ENCODE measurements around the gene NRARP. TPM values are rescaled to one million over a fixed set of nuclear protein-coding genes. Genes with fewer than 3 reads are reported as not detected.

NRARP gene
- total and polyA plus RNA-seq, 2 of the 13 experiments (the other 11 are each of a cell fraction or from before 2014, with no cell fraction given), result 0.22 to 0.46 TPM

DNA sequence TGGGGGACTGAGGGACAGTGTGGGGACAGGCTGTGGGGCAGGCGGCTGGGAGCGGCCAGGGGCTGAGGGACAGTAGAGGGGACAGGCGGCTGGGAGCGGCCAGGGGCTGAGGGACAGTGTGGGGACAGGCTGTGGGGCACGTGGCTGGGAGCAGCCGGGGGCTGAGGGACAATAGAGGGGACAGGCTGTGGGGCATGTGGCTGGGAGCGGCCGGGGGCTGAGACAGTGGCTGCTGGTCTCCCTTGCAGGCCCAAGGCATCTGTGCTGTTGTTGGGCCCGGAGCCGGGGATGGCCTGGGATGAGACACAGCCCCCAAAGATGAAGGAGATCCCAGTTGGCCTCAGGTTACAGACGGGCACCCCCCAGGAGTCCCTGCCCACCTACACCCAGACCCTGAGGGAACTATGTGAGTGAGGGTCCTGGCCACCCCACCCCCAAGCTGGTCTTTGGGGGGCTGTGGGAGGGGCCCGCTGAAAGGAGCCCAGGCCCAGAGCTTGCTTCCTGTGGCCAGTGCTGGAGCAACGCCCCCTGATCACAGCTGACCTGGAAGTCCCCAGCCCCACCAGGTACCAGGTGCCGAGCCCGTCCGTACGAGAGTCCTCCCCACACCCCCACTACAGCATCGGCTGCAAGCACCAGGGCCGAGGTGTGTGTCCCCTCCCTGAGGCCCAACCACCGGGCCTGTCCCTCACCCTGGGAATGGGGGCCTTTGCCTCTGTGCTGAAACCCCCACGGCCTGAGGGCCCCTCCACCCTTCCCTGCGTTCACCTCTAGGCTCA, 50.4 kb downstream of the NRARP start (continued):
- TF ChIP-seq PTBP1 (IDR thresholded peaks at IDR 0.05; ENCODE audit: low read depth, low read length, poor library complexity, severe bottlenecking), result no peak
- no peak for TF ChIP-seq RXRA (CRISPR knock-in tag; IDR thresholded peaks at IDR 0.05)
- TF ChIP-seq ZNF530 (CRISPR knock-in tag; IDR thresholded peaks at IDR 0.05; ENCODE audit: low read depth), result no peak
- no peak for TF ChIP-seq CCAR2 (optimal IDR thresholded peaks at IDR 0.05; ENCODE audit: low read depth, low read length)
- 0 out of 2 replicates have a peak, but pooled peaks have one; percentile 15 for TF ChIP-seq KDM5B (CRISPR knock-in tag; IDR thresholded peaks at IDR 0.05; ENCODE audit: borderline replicate concordance)
- TF ChIP-seq, protein P1, sequence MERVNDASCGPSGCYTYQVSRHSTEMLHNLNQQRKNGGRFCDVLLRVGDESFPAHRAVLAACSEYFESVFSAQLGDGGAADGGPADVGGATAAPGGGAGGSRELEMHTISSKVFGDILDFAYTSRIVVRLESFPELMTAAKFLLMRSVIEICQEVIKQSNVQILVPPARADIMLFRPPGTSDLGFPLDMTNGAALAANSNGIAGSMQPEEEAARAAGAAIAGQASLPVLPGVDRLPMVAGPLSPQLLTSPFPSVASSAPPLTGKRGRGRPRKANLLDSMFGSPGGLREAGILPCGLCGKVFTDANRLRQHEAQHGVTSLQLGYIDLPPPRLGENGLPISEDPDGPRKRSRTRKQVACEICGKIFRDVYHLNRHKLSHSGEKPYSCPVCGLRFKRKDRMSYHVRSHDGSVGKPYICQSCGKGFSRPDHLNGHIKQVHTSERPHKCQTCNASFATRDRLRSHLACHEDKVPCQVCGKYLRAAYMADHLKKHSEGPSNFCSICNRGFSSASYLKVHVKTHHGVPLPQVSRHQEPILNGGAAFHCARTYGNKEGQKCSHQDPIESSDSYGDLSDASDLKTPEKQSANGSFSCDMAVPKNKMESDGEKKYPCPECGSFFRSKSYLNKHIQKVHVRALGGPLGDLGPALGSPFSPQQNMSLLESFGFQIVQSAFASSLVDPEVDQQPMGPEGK (CRISPR knock-in tag; IDR thresholded peaks at IDR 0.05), result 0 out of 2 replicates have a peak, but pooled peaks have one; percentile 15
- no peak for TF ChIP-seq KAT8 (CRISPR knock-in tag; IDR thresholded peaks at IDR 0.05)
- TF ChIP-seq ZFYVE20 (CRISPR knock-in tag; IDR thresholded peaks at IDR 0.05; ENCODE audit: borderline replicate concordance, low read depth), result no peak
- no peak for TF ChIP-seq TBX3 (IDR thresholded peaks at IDR 0.05; ENCODE audit: borderline replicate concordance)
- TF ChIP-seq HOXA5 (CRISPR knock-in tag; IDR thresholded peaks at IDR 0.05), result no peak
- no peak for TF ChIP-seq ELF3 (CRISPR knock-in tag; IDR thresholded peaks at IDR 0.05)
- no peak for TF ChIP-seq KMT2A (CRISPR knock-in tag; IDR thresholded peaks at IDR 0.05)
- peak; percentile 68 for TF ChIP-seq AGO2 (optimal IDR thresholded peaks at IDR 0.05; ENCODE audit: low read depth, low read length)
